ENCODE data around the gene PCSK4. TPM values are rescaled to one million over a fixed set of nuclear protein-coding genes. Genes with fewer than 3 reads are reported as not detected.

The PCSK4 gene
- total and polyA plus RNA-seq, 10 of the 15 experiments (the other 5 are each of a cell fraction or from before 2014, with no cell fraction given) = 0.27 to 0.99 (median 0.40) TPM; not detected in 3

- intact Hi-C loops (cut with micrococcal nuclease; ENCODE audit: unreplicated experiment) = no loop called here
- no peak overlapping the region for H3K9ac ChIP-seq (ENCODE audit: control insufficient read depth, insufficient read depth, low read length)
- ATAC-seq (no peak), DNase-seq (ENCODE audit: low read depth, low spot score) (no peak), FAIRE-seq (no peak)
- whole genome bisulfite sequencing (ENCODE audit: insufficient coverage, insufficient replicate concordance, low lambda C conversion rate, missing lambda C conversion rate) = 2% methylated on average over 71 of the region's 117 CpGs
- H3K4me3 ChIP-seq = no peak overlapping the region
- no peaks in the 10 kb centered on the region for H3K9me3 ChIP-seq (replicated peaks; ENCODE audit: control insufficient read depth, insufficient read depth, low read length)
- H3K79me2 ChIP-seq (ENCODE audit: control insufficient read depth, insufficient read depth, low read length) = no peaks in the 10 kb centered on the region
- no TSS peak for BruUV-seq (replicated peaks)
- SMC1A ChIA-PET (ENCODE audit: uncharacterized antibody, unreplicated experiment) = no interaction called here
- H3K36me3 ChIP-seq (ENCODE audit: control insufficient read depth in 2 of 2, insufficient read depth in 2 of 2, low read length in 1 of 2) = no peaks in the 10 kb centered on the region
- in situ Hi-C loops (cut with MboI) = no loop called here
- TF ChIP-seq NFYA (IDR thresholded peaks at IDR 0.05; ENCODE audit: borderline replicate concordance, low read depth, low read length) (no peak), SUZ12 (IDR thresholded peaks at IDR 0.05; ENCODE audit: unreplicated experiment) (peak; percentile 54), HDAC6 (IDR thresholded peaks at IDR 0.05; ENCODE audit: unreplicated experiment) (peak; percentile 15), CHD4 (IDR thresholded peaks at IDR 0.05) (no peak)
- TF ChIP-seq, protein P1, sequence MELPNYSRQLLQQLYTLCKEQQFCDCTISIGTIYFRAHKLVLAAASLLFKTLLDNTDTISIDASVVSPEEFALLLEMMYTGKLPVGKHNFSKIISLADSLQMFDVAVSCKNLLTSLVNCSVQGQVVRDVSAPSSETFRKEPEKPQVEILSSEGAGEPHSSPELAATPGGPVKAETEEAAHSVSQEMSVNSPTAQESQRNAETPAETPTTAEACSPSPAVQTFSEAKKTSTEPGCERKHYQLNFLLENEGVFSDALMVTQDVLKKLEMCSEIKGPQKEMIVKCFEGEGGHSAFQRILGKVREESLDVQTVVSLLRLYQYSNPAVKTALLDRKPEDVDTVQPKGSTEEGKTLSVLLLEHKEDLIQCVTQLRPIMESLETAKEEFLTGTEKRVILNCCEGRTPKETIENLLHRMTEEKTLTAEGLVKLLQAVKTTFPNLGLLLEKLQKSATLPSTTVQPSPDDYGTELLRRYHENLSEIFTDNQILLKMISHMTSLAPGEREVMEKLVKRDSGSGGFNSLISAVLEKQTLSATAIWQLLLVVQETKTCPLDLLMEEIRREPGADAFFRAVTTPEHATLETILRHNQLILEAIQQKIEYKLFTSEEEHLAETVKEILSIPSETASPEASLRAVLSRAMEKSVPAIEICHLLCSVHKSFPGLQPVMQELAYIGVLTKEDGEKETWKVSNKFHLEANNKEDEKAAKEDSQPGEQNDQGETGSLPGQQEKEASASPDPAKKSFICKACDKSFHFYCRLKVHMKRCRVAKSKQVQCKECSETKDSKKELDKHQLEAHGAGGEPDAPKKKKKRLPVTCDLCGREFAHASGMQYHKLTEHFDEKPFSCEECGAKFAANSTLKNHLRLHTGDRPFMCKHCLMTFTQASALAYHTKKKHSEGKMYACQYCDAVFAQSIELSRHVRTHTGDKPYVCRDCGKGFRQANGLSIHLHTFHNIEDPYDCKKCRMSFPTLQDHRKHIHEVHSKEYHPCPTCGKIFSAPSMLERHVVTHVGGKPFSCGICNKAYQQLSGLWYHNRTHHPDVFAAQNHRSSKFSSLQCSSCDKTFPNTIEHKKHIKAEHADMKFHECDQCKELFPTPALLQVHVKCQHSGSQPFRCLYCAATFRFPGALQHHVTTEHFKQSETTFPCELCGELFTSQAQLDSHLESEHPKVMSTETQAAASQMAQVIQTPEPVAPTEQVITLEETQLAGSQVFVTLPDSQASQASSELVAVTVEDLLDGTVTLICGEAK (IDR thresholded peaks at IDR 0.05; ENCODE audit: borderline replicate concordance) = no peak
- peaks cover 7% of the 10 kb centered on the region for H3K4me1 ChIP-seq (ENCODE audit: control insufficient read depth, insufficient read depth, low read length)
- RAD21 ChIA-PET (ENCODE audit: unreplicated experiment) = no interaction called here
- H4K20me1 ChIP-seq (ENCODE audit: control insufficient read depth, insufficient read depth) = peaks cover 7% of the 10 kb centered on the region
- H3K27ac ChIP-seq (ENCODE audit: control insufficient read depth, insufficient read depth) = no peak overlapping the region
- no peak overlapping the region for H3K4me2 ChIP-seq (ENCODE audit: control insufficient read depth, insufficient read depth)
- peaks cover 10 to 27% of the 10 kb centered on the region in 2 experiments for H3K27me3 ChIP-seq (replicated peaks in 1 of 2; ENCODE audit: control insufficient read depth in 2 of 2, insufficient read depth in 2 of 2, low read length in 1 of 2)
- CTCF ChIA-PET = no interaction called here
- no peak overlapping the region for H2AFZ ChIP-seq (ENCODE audit: control insufficient read depth, low read depth, low read length)
- POLR2A ChIA-PET = no interaction called here
Measured at GRCh38 chr19:1469255-1470054, 20.7 kb downstream of the PCSK4 start.

Measured in GM12878 (cell line).